Activated CD4-positive, alpha-beta T cell treated with anti-CD3 and anti-CD28 coated beads for 1 hour (primary cell): ENCODE results near the gene TBC1D22B.

Experiments used
- DNase-seq: peaks from one replicate; pipeline ENCODE4 v3.0.0-alpha.2; 2020

TBC1D22B gene

DNA sequence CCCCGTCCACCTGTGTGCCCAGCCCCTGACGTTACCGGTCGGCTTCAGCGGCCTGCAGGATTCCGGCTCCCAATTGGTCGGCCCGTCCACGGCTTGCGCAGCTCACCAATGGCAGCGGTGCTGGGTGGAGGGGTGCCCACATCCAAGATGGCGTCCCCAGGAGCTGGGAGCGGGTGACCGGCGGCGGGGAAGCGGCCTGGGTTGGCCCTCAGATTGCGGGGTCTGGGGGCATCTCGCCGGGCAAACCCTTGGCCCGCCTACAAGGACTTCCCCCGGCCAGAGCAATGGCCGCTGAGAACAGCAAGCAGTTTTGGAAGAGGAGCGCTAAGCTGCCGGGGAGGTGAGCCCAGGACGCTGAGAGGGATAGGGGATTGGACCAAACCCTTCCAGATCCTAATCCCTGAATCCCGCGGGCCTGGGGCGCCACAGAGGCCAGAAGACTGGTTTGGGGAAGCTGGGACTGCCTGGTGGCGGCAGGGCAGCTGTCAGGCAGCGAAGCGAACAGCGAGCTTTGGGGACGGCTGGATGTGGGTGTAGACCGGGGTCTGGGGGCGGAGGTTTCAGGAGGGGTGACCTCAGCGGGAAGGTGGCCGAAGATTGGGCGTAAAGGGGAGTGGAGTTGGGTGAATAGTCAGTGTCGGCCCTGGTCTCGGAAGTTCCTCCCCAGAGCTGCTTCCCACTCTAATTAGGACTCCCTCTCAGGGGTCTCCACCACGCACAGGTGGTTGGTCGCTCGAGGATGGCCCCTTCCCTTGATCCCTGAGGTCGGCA lies at the start of gene TBC1D22B, which contains the start of gene TMEM217:
Gene TBC1D22B, plus strand, starts transcription at position 139 of the 771 bp plus-strand sequence. Its CDS starts 146 bp downstream, at position 285.
Gene TMEM217, minus strand, starts transcription at position 511 of the 771 bp plus-strand sequence. CDS start 39,114 bp downstream, outside the sequence.
- peak; percentile 92 for DNase-seq

DNA sequence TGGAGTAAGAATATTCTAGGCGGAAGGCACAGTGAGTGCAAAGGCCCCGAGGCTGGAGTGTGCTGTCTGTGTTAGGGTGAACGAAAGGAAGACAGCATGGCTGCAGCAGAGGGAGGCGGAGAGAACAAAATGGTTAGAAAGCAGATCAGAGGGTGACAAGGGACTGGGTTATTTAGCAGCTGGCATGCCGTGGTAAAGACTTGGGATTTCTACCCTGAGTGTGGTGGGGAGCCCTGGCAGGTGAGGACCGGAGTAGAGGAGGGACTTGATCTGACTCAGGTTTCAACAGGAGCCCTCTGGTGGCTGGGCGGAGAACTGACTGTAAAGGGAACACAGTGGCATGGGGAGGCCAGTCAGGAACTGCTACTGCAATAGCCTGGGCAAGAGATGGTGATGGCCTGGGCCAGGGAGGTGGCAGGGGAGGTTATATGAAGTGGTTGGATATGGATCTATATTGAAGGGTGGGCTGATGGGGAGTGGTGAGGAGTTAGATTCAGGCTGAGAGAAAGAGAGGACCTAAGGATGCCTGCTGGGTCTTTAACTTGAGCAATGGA lies 49.6 kb upstream of the TBC1D22B start:
- peak; percentile 80 for DNase-seq

DNA sequence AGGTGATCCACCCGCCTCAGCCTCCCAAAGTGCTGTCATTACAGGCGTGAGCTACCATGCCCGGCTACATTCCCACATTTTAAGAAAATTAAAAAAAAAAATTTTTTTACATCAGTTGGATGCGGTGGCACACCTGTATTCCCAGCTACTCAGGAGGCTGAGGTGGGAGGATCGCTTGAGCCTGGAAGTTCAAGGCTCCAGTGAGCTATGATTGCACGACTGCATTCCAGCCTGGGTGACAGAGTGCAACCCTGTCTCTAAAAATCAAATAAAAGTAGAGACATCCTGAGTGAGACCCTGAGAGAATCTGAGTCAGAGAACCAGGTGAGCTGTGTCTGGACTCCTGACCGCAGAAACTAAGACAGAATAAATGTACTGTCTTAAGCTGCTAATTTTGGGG lies 48.8 kb upstream of the TBC1D22B start:
- no peak for DNase-seq

DNA sequence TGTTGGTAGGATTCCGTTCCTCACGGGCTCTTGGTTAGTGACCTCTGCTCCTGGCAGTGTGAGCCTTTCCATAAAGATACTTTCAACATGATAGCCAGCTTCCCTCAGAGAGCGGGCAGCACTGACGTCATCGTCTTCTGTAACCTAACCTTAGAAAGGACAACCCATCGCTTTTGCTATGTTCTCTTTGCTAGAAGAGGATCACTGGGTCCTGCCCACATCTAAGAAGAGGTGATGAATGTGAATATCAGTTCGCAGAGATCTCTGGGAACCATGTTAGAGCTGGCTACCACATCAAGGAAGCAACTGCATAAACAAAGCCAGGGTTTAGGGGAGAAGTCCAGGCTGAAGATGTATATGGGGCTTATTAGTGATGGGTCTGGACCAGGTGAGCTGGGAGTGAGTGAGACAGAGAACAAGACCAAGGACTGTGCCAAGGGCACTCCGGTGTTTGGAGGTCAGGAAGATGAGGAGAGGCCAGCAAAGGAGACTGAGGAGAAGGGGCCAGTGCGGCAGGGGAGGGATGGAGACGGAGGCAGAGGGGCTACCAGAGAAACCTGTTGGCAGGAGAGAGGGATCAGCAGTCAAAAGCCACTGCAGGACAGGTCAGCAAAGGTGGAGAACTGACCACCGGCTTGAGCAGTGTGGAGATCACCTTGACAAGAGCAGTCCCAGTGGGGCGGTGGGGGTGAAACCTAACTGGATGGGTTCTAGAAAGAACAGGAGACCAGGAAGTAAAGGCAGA lies 47.9 kb upstream of the TBC1D22B start:
- DNase-seq, result no peak

- peak; percentile 56 for DNase-seq
Observed at GRCh38 chr6:37210313-37210968, 47.1 kb upstream of the TBC1D22B start.

DNA sequence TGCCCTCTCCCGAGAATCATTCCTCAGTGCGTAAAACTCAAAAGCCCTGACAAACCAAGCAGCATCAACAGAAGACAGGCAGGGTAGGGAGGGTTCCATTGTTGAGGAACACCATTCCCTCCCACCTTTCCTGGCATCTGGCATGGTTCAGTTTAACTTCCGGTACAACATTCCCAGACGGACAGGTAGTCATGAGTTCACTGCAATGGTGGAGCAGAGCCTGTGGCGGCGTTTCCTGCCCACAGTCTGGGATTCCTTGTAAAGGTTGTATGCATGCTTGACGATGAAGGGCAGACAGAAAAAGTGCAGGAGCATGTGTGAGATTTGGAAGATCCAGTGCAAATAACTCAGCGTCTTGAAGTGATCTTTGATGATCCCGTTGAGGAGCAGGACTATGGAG lies 45.3 kb upstream of the TBC1D22B start:
- DNase-seq, result no peak

DNA sequence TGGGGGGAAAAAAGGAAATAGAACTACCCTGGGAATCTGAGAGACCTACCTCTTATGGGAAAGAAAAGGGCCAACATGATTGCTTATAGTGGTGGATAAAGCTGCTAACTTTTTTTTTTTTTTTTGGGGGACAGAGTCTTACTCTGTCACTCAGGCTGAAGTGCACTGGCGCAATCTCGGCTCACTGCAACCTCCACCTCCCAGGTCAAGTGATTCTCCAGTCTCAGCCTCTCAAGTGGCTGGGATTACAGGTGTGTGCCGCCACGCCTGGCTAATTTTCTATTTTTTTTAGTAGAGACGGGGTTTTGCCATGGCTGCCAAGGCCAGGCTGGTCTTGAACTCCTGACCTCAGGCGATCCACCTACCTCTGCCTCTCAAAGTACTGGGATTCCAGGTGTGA lies 39.5 kb upstream of the TBC1D22B start:
- DNase-seq, result no peak

- no peak for DNase-seq
Observed at GRCh38 chr6:37218511-37218910, 39.1 kb upstream of the TBC1D22B start.

DNA sequence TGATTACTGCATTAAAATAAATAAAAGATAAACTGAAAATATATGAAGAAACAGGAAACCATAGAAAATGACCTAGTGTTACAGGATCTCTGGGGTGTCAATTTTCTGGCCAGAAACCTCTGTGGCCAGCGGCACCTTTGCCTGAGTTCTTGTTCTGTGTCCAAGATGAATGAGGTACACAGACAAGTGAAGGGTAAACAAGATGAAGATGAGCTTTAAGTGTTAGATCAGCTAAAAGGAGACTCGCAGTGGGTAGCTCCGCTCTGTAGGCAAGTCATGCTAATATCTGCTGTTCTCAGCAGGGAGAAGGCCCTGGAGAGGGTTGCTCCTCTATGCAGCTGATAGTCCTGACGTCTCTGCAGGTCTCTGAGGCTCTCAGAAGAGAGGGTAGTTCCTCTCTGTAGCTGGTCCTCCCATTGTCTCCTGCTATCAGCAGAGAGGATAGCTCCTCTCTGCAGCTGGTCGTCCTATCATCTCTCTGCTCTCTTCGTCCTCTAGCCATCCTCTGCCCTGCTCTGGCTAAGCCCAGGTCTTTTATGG lies 35.9 kb upstream of the TBC1D22B start:
- no peak for DNase-seq

GRCh38 chr6:37222125-37222967 lies 35.2 kb upstream of the TBC1D22B start:
- peak; percentile 44 for DNase-seq

DNA sequence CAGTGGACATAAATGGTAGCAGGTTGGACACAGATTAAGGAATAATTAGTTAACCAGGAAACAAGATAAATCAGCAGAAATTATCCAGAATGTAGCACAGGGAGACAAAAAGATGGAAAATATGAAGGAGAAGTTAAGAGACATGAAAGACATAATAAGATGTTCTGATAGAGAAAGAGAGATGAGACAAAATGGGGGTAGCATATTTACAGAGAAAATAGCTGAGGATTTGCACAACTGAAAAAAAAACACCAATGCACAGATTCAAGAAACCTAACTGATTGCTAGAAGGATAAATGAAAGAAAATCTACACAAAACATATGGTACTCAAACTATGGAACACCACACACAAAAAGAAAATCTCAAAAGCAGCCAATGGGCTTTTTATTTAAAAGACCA lies 34.6 kb upstream of the TBC1D22B start:
- no peak for DNase-seq

- DNase-seq, result no peak
Observed at GRCh38 chr6:37225350-37226169, 32.0 kb upstream of the TBC1D22B start.

DNA sequence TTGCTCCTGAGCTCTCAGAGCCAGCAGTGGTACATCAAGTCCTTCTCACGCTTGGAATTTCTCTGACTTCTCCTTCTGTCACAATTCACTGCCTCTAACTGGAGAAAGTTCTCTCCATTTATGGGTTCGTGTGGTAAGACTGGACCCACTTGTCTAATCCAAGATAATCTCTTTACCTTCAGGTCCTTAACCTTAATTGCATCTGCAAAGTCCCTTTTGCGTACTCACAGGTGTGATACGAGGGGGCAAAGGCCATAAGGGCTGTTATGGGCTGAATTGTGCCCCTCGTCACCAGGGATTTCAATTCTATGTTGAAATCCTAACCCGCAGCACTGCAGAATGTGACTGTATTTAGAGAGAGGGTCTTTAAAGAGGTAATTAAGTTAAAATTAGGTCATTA lies 27.5 kb upstream of the TBC1D22B start:
- DNase-seq, result no peak

- no peak for DNase-seq
Observed at GRCh38 chr6:37232430-37233017, 25.0 kb upstream of the TBC1D22B start.

DNA sequence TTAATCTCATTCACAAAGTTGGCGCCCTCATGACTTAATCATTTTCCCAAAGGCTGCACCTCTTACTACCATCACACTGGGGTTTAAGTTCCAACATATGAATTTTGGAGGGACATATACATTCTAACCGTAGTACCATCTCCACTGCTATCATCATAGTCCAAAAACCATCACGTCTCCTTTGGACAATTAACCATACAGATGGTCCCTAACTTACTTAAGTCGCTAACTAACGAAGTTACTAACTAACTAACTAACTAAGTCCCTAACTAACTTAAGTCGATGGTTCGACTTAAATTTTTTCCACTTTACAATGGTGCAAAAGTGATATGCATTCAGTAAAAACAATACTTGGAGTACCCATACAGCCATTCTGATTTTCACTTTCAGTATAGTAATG lies 24.0 kb upstream of the TBC1D22B start:
- DNase-seq, result no peak

DNA sequence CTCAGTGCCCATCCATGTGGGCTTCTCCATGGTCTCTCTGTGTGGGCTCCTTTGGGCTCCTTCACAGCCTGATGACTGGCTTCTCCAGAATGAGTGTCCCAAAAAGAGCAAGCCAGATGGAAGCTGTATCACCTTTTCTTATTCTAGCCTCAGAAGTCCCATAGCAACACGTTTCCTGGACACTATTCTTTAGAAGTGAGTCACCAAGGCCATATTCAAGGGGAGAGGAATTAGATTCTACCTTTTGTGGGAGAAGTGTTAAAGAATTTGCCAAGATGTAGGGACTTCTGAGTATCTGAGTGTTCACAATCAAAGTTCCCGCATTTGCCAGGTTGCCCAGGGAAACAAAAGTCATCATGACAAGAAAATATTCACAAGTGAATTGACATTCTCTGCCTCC lies 20.7 kb upstream of the TBC1D22B start:
- DNase-seq, result no peak

DNA sequence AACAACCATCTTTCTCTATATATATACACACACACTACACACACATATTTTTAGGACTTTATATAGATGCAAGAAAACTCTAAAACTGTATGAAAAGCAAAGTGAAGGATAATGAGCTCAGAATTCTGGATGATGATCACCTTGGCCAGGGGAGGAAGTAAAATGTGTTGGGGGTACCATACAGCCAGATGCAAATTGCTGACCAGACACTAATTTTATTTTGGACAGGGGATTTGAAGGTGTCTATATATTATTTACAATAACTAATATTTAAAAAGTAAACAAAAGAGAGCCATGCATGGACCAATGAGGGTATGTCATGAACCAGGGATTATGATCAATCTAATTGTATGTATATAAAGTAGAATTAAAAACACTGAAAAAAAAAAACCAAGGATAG lies 19.8 kb upstream of the TBC1D22B start:
- DNase-seq, result no peak

DNA sequence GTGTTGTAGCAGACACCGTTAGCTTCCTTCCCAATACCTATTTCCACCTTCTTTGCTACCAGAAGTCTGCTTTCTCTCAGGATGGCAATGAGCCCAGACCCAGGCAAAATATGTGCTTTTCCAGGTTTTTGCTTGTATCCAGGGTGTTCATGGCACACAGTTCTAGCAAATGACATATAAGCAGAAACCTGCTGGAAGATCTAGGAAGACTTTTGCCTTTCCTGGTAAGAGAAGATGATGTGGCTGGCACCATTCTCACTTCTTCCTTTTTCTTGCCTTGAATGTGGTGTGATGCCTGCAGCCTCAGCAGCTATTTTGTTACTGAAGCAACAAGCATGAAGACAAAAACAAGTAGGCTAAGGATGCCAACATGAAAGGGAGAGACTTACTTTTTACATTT lies 19.2 kb upstream of the TBC1D22B start:
- DNase-seq, result no peak

GRCh38 chr6:37239526-37239925 lies 18.0 kb upstream of the TBC1D22B start:
- DNase-seq, result no peak

DNA sequence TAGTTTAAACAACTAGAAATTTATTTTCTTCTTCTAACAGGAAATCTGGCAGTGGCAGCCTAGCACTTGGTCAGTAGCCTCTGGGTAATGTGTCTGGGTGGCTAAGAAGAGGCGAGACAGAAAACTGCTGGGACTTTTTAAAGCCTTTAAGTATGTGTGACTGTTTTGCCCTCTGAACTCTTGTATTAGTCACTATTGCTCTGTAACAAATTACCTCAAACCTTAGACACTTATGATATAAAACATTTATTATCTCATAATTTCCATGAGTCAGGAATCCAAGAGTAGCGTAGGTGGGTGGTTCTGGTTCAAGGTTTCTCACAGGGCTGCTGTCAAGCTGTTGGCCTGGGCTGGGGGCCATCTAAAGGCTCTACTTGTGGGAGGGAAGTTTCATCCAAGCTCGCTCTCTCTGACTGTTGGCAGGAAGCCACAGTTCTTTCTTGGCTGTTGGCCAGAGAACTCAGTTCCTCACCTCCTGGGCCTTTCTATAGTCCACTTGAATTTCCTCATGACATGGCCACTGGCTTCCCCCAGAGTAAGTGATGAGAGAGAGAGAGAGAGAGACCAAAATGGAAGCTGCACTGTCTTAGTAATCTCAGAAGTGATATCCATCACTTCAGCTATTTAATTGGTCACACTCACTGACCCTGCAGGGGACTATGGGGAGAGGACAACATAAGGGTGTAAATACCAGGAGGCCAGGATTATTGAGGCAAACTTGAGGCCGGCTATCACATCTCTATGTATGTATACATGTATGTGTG lies 17.4 kb upstream of the TBC1D22B start:
- peak; percentile 37 for DNase-seq
